GM18508 (cell line): ENCODE measurements around the gene RNU7-1.

Source experiments
- ATAC-seq: cut with Tn5 transposase; IDR thresholded peaks from one replicate; pipeline ENCODE4 v1.9.1; 2021; ENCODE audit warnings: moderate number of reproducible peaks; ENCODE audit not compliant: insufficient read depth, unreplicated experiment

Gene RNU7-1

DNA sequence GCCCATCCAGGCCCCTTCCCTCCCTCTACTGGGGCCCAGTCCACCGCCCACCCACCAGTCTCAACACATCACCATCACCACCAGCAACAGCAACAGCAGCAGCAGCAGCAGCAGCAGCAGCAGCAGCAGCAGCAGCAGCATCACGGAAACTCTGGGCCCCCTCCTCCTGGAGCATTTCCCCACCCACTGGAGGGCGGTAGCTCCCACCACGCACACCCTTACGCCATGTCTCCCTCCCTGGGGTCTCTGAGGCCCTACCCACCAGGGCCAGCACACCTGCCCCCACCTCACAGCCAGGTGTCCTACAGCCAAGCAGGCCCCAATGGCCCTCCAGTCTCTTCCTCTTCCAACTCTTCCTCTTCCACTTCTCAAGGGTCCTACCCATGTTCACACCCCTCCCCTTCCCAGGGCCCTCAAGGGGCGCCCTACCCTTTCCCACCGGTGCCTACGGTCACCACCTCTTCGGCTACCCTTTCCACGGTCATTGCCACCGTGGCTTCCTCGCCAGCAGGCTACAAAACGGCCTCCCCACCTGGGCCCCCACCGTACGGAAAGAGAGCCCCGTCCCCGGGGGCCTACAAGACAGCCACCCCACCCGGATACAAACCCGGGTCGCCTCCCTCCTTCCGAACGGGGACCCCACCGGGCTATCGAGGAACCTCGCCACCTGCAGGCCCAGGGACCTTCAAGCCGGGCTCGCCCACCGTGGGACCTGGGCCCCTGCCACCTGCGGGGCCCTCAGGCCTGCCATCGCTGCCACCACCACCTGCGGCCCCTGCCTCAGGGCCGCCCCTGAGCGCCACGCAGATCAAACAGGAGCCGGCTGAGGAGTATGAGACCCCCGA lies 6.8 kb upstream of the RNU7-1 start:
- ATAC-seq, result no peak

DNA sequence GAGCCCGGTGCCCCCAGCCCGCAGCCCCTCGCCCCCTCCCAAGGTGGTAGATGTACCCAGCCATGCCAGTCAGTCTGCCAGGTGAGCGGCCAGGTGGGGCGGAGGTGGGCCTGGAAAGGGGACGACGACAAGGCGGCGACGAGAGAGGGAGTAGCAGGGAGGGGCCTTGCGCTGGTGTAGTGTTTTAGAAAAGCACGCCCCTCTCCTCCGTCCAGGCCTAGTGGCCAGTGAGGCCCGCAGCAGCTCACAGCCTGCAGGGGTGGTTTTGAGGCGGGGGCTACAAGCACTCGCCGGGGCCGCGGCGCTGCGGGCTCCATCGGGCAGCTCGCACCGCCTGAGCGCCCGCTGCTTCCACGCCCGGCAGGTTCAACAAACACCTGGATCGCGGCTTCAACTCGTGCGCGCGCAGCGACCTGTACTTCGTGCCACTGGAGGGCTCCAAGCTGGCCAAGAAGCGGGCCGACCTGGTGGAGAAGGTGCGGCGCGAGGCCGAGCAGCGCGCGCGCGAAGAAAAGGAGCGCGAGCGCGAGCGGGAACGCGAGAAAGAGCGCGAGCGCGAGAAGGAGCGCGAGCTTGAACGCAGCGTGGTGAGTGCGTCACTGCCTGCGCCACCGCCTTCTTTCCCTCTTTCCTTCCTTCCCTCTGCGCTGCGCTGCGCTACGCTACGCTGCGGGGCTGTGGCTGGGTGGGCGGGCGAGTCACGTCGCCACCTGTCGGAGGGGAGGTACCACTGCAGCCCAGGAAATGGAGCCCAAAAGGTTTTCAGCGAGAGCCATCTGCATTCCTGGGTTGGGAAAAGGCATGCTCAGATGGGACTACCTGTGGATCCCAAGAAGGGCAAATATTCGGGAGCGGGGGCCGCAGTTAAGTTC lies 5.9 kb upstream of the RNU7-1 start:
- ATAC-seq, result peak; percentile 65

DNA sequence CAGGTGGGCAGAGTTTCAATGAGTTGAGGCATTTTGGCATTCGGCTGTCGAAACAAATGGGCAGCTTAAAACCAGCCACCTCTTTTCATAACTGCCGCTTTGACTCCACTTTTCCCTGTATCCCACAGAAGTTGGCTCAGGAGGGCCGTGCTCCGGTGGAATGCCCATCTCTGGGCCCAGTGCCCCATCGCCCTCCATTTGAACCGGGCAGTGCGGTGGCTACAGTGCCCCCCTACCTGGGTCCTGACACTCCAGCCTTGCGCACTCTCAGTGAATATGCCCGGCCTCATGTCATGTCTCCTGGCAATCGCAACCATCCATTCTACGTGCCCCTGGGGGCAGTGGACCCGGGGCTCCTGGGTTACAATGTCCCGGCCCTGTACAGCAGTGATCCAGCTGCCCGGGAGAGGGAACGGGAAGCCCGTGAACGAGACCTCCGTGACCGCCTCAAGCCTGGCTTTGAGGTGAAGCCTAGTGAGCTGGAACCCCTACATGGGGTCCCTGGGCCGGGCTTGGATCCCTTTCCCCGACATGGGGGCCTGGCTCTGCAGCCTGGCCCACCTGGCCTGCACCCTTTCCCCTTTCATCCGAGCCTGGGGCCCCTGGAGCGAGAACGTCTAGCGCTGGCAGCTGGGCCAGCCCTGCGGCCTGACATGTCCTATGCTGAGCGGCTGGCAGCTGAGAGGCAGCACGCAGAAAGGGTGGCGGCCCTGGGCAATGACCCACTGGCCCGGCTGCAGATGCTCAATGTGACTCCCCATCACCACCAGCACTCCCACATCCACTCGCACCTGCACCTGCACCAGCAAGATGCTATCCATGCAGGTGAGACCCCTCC lies 5.0 kb upstream of the RNU7-1 start:
- no peak for ATAC-seq

DNA sequence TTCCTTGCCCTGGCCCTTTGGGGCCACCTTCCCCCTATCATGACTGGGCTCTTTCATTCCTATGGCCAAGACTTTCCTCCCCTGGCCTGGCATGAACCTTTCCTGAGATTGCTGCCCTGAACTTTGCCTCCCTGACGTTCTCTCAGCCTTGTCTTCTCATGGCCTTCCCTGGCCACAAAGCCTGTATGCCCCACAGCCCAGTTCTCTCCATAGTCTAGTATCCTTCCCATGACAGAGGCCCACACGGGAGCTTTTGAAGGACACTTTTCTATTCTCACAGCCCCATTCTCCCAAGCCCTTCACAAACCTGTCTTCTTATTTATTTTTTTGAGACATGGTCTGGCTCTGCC lies 4.5 kb upstream of the RNU7-1 start:
- ATAC-seq, result no peak

DNA sequence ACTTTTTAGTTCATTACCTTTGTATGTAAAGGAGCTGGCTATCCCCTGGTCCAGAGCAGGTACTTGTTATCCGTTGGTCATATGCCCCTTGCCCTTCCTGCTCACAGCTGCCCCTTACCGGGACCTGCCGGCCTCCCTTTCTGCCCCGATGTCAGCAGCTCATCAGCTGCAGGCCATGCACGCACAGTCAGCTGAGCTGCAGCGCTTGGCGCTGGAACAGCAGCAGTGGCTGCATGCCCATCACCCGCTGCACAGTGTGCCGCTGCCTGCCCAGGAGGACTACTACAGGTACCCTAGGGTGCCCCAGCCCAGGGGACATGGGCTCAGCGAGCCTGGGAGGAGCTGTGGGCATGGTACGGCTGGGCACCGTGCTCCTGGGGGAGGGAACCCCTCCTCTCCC lies 2.3 kb upstream of the RNU7-1 start:
- no peak for ATAC-seq

DNA sequence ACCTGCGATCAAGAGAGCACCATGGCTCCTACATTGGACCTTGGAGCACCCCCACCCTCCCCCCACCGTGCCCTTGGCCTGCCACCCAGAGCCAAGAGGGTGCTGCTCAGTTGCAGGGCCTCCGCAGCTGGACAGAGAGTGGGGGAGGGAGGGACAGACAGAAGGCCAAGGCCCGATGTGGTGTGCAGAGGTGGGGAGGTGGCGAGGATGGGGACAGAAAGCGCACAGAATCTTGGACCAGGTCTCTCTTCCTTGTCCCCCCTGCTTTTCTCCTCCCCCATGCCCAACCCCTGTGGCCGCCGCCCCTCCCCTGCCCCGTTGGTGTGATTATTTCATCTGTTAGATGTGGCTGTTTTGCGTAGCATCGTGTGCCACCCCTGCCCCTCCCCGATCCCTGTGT lies 1.8 kb upstream of the RNU7-1 start:
- no peak for ATAC-seq

DNA sequence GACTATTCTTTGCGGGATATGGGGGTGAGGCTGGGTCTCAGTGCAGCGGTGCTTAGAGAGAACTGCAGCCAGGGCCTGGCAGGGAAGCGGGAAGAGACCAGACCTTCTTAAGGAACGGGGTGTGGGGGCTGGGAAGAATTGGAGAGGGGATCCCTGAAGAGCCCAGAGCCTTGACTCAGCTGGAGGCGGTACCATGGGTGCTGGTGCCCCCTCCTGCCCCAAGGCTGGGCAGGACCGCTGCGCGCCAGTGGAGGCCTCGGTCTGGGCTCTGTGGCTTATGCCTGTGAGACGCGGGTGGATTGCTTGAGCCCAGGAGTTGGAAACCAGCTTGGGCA lies 1.3 kb upstream of the RNU7-1 start:
- ATAC-seq, result no peak

DNA sequence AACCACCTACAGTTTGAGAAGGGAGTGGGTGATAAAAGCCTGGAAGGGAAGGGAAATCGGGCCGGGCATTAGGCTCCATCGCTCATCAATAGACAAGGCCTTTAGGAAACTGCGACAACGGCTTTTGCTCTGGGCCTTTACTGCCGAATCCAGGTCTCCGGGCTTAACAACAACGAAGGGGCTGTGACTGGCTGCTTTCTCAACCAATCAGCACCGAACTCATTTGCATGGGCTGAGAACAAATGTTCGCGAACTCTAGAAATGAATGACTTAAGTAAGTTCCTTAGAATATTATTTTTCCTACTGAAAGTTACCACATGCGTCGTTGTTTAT lies 261 bp upstream of the RNU7-1 start:
- peak; percentile 17 for ATAC-seq

DNA sequence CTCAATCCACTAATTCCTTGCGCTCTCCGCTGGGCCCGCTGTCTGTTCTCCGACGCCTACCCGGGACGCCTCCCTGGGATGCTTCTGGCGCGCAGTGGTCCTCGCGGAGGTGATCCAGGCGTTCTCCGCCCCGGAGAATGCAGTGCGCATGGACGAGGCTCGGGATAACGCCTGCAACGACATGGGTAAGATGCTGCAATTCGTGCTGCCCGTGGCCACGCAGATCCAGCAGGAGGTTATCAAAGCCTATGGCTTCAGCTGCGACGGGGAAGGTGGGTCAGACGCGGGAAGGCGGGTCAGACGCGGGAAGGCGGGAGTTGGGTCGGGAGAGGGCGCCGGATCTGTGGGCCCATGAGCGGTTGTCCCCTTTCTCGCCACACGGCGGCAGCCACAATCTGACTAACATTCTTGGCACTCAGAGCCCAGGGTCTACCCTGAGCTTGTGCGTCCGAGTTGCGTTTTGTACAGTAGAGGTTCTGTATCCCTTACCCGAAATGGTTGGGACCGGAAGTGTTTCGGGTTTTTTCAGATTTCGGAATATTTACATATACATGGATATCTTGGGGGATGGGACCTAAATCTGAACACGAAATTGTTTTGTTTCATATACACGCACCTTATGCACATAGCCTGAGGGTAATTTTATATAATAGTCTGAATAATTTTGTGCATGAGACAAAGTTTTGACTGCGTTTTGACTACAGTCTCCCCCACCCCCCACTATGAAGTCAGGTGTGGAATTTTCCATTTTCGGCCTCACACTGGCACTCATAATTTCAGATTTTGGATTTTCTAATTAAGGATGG lies 968 bp downstream of the RNU7-1 start:
- ATAC-seq, result peak; percentile 8

DNA sequence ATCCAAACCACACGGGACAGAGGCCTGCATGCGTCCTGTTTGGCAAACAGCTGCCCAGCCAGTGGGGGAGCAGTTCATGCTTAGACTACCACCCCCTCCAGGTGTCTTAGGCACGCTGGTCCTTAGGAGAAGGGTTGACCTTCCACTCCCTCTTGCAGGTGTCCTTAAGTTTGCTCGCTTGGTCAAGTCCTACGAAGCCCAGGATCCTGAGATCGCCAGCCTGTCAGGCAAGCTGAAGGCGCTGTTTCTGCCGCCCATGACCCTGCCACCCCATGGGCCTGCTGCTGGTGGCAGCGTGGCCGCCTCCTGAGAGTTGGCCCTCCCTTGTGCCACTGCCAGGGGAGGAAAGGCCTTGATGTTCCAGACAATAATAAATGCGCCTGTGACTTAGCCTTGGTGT lies 2.0 kb downstream of the RNU7-1 start:
- no peak for ATAC-seq

DNA sequence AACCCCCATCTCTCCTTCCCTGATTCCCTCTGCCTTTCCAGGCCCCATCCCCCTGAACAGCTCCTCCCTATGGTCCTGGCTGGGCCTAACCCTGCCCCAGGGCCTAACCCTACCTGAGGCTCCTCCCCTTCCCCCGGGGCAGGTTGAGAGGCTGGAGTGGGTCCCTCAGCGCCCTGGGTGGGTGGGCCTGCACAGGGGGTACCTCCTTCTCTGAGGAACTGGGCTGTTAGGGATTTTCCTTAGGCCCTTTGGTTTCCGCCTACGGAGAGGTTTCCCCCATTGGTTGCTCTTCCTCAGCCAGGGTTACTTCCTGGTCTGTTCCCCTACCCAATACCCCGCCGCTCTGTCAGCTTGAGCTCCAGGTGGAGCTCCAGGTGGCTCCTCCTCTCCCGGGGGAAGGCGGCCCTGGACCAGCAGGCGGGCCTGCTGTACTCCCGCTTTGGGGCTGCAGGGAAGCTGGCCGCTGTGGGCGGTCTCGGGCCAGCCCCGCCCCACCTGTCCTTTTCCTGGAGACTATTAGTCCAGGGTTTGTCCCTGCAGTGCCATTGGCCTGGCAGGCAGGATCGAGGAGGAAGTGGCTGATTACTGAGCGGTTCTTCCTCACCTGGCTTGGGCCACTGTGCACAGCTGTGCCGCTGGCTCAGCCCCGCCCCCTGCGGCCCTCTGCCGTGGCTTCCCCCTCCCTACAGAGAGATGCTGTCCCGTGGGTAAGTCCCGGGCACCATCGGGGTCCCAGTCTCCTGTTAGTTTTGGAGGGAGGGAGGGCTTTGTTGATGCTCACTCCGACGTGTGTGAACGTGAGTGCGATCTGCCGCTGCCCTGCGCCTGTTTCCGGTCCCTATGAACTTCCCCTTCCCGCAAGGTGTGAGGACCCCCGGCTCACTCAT lies 2.7 kb downstream of the RNU7-1 start:
- no peak for ATAC-seq

DNA sequence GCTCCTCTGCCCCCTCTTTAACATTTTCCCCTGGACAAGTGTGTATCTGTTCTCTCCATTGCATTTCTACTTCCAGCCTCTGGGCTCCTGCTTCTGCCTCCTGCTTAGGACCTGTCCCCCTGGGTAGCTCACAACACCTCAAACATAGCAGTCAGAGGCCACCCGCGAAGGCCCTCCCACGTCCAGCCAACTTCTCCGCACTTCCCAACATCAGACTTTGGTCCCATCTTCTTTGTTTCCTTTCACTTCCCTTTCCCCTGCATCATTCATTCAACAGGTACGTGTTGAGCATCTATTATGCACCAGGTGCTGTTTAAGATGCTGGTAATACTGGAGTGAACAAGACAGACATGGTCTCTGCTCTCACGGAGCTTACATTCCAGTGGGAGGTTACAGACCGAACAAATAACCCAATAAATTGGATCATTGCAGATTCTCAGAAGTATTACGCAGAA lies 3.3 kb downstream of the RNU7-1 start:
- ATAC-seq, result no peak

DNA sequence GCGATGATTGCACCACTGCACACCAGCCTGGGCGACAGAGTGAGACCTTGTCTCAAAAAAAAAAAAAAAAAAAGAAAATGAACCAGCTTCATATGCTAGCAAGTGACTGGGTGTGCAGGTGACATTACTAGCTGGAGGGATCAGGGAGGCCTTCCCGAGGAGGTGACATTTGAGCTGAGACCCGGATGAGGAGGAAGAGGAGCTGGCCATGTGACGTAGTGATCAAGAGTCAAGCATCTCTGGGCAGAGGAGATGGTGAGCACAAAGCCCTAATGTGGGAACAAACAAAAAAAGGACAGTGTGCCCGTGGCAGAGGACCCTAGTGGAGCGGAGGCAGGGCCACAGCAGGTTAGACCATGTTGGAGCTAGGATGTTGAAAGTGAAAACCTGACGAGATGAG lies 4.0 kb downstream of the RNU7-1 start:
- no peak for ATAC-seq

DNA sequence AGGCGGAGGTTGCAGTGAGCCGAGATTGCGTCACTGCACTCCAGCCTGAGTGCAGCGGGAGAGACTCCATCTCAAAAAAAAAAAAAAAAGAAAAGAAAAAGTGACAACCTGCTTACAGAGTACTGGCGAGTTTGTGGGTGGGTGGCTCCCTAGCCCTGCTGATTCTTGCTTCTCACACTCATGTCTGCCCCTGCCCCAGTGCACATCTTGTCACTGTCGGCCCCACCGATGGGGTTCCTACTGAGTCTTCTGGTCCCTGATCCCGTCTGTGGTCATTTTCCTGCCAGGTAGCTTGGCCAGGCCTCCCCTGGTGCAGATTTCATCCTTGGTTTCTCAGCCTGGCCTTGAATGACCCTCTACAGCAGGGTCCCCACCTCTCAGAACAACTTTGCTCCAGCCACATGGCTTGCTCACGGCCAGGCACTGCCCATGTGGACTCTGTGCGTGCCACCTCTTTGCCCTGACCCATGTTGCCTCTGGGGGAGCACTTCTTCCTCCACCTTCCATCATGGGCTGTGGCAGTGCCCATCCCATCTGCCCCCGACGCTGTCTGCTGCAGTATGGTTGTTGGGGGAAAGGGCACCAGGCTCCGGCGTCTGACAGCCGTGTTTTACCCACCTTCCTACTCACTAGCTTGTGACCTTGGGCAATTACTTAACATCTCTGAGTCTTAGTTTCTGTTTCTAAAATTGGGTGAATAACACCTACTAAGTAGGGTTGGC lies 5.4 kb downstream of the RNU7-1 start:
- no peak for ATAC-seq

DNA sequence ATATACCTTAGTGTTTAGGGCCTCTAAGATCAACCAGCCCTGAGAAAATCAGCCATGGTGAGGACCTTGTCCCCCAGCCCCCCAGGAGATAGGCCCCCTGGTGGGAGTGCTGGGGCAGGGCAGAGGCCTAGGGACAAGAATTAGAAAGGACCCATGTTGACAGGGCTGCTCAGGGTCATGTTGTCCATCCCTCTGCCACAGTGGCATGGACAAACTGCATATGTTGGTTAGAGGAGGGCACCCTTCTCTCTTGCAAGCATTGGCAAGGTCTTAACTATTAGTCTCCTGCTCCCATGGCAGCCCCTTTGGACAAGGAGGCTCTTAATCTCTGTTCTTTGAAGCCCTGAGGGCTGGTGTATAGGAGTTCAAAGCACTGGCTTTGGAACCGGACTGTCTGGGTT lies 6.8 kb downstream of the RNU7-1 start:
- ATAC-seq, result no peak

DNA sequence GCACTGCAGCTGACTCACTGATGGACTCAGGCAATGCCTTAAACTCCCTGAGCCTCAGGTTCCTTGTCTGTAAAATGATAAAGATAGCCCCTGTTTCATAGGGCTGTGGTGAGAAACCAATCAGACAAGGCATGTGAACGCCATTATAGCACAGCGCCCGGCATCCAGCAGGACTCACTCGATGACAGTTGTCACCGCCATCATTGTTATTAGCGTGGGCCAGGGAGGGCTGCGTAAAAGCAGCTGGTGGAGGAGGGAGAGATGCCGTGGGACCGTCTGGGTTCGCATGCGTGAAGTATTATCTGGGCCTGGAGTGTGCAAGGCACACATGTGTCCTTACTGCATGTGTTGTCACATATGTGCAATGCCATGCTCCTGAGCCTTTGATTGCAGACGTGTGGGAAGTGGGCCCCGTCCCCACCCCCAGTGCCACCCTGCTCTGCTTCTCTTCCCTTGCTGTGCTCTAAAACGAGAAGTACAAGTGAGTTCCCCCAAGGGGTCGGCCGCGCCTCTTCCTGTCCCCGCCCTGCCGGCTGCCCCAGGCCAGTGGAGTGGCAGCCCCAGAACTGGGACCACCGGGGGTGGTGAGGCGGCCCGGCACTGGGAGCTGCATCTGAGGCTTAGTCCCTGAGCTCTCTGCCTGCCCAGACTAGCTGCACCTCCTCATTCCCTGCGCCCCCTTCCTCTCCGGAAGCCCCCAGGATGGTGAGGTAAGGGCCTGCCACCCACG lies 7.4 kb downstream of the RNU7-1 start, which contains the start of gene PTPN6:
TSS of gene PTPN6 (plus strand) at position 546 of the 730 bp plus-strand sequence. CDS start at position 703, 157 bp downstream.
- ATAC-seq, result no peak

DNA sequence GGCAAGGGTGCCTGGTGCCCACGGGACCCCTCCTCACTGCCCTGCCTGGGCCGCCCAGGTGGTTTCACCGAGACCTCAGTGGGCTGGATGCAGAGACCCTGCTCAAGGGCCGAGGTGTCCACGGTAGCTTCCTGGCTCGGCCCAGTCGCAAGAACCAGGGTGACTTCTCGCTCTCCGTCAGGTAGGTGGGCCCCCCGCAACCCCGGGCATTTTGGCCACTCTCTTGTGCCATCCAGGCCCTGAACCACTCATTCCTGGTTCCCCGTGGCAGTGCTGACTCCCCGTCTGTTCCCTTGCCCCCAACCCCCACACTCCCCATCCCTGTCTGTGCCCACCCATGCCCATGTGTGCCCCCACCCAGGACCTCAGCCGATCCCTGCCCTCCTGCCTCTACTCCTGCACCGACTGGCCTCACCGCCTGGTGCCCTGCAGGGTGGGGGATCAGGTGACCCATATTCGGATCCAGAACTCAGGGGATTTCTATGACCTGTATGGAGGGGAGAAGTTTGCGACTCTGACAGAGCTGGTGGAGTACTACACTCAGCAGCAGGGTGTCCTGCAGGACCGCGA lies 8.0 kb downstream of the RNU7-1 start:
- ATAC-seq, result no peak
